Stimulated activated CD8-positive, alpha-beta memory T cell treated with anti-CD3 and anti-CD28 coated beads, Interleukin-4, amount 100 ng/mL, for 48 hours (primary cell): ENCODE results near the gene DELE1.
"Not testable (repeated sequence)": the region's sequence is repeated elsewhere in the genome, so short reads cannot be mapped to it uniquely, and the experiment has no call there.

Experiments used
- DNase-seq: peaks from one replicate; pipeline ENCODE4 v3.0.0-alpha.2; 2020

DELE1 gene

DNA sequence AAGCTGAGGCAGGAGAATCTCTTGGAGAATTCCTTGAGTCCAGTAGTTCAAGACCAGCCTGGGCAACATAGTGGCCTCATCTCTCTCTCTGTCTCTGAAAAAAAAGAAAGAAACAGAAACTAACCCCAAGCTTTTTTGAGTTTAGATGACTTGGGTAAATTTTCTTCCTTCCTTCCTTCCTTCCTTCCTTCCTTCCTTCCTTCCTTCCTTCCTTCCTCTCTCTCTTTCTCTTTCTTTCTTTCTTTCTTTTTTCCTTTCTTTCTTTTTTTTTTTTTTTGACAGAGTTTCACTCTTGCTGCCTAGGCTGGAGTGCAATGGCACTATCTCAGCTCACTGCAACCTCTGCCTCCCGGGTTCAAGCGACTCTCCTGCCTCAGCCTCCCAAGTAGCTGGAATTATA lies 33.2 kb upstream of the DELE1 start:
- not testable (repeated sequence) for DNase-seq

DNA sequence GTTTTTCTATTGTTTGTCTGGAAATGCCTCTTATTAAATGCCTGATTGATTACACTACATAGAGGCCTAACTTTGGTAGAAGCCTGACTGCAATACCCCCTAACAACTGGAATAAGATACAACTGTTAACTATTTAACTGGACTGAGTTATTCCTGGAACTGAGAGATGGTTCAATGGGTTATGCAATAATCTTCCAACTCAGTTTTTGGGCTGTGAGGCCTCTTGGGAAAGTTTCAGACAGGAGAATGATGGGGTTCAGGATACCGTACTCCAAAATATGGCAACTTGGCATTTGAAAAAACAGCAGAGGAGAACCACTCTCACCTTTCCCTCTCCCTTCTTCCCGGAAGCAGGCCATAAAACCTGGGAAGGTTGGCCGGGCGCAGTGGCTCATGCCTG lies 26.2 kb upstream of the DELE1 start:
- DNase-seq: no peak

DNA sequence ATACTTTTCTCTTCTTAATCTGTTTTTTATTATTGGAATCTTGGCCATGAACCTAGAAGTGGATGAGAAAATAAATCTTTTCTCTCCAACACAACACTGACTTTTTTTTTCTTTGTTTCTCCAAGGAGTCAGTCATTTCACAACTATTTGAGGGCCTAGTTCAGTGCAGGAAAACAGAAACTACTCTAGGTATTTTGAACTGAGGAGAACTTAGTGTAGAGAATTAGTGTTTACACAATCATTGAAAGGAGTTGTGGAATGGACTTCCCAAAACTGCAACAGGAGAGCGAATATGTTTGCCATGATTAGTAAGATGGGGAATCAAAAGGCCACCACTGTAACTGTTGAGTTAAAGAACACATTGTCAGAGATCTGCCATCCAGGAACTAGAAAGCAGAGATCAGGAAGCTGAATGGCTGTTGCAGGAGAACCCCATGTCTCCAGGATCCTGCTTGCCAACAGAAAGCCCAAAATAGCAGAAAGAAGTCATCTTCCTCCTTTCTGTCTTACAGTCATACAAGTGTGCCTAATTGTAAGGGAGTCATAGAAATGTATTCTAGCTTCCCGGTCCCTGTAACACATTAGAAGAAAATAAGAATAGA lies 25.1 kb upstream of the DELE1 start:
- no peak for DNase-seq

DNA sequence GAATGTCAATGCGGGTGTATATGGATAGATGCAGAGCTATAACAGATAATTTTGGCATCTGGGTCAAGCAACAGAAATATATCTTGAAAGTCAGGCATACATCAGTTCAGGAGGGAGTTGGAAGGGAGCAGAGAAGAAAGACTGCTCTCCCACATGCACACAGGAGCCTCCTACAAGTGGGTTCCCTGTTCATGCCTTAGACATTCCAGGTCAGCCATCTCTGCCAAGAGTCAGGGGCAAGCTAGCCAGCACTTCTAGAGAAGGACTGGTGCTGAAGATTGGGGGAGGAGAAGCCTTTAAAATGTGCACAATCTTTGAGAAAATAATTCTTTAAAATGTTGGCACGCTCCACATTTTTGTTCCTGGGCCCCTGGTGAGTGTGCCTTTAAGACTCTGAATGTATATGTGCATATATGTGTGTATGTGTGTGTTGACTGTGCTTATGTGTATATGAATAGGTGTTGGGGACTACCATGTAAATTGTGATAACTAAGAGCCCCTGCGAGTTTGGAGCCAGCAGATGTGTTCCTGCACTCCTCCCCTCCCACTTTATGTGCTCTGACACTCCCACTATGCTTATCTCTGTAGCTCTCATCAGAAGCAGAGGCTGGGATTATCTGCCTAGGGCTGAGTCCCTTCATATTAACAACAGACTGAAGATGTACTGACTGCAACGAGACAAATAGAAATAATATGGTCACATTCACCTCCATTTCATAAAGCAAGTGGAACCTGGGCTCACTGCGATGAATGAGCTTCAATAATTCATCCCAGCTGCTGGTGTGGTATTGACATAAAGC lies 21.5 kb upstream of the DELE1 start:
- no peak for DNase-seq

DNA sequence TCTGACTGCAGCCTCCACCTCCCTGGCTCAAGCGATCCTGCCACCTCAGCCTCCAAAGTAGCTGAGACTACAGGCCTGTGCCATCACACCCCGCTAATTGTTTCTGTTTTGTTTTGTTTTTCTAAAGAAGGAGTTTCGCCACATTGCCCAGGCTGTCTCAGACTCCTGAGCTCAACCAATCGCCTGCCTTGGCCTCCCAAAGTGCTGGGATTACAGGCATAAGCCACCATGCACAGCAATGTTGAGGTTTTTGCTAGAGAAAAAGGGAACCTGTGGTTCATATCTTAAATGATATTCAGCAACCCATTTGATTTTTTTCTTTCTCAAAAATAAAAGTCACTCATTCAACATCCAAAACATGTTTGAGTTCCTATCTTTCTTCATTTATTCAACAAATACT lies 20.4 kb upstream of the DELE1 start:
- DNase-seq: no peak

DNA sequence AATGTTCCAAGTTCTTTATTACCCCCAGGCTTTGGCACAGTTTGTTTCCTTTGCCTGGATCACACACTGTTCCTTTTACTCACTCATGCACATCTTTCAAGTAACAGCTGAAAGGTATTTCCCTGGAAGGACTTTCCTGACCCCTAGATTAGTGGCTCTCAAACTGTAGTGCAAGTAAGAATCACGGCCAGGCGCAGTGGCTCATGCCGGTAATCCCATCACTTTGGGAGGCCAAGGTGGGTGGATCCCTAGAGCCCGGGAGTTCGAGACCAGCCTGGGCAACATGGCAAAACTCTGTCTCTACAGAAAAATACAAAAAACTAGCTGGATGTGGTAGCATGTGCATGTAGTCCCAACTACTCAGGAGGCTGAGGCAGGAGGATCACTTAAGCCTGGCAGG lies 19.1 kb upstream of the DELE1 start:
- DNase-seq: no peak

DNA sequence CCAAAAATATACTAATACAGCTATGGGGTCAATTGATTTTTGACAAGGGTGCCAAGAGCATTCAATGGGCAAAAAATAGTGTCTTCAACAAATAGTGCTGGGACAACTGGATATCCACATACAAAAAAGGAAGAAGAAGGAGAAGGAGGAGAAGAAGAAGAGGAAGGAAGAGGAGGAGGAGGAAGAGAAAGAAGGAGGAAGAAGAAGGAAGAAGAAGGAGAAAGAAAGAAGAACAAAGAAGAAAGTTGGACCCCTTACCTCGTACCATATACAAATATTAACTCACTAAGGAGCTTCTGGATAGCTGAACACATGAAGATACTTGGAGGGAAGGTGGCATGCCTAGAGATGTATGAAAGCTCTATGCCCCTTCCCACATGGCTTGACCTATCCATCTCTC lies 17.2 kb upstream of the DELE1 start:
- no peak for DNase-seq

DNA sequence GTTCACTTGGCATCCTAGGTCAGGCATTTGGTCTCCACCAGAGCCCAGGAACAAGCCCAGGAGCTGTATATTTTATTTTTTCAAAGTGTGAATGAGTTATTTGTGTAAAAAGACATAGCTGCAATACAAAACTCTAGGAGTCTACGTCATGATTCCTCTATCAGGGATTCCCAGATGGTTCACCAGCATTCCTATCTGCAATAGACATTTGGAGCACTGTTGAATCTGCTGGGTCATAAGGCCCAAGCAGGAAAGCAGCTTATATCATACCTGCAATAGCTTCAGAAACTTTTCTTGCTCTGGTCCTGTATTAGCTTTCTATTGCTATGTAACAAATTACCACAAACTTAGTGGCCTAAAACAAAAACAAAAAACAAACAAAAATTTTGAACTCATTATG lies 16.7 kb upstream of the DELE1 start:
- DNase-seq: no peak

DNA sequence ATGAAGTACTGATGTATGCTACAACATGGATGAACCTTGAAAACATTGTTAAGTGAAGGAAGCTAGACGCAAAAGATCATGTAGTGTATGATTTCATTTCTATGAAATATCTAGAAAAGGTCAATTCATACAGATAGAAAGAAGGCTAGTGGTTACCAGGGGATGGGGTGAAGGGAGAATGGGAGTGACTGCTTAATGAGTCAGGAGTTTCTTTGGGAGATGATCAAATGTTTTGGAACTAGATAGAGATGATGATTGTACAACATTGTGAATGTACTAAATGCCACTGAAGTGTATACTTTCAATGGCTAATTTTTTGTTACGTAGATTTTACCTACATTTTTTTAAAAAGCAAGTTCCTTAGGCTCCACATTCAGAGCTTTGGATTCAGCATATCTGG lies 14.9 kb upstream of the DELE1 start:
- DNase-seq: no peak

DNA sequence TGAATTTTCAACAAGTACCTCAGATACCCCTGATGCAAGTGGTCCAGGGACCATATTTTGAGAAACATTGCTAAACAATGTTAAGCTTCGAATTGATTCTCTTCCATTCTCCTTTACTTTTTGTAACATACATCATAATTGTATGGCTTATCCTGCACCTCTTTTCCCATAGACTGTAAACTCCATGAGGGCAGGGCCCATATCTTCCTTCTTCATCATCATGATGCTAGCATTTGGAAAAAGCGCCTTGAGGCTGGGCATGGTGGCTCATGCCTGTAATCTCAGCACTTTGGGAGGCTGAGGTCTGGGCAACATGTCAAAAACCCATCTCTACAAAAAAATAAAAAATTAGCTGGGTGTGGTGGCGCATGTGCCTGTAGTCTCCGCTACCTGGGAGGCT lies 14.5 kb upstream of the DELE1 start:
- DNase-seq: no peak

DNA sequence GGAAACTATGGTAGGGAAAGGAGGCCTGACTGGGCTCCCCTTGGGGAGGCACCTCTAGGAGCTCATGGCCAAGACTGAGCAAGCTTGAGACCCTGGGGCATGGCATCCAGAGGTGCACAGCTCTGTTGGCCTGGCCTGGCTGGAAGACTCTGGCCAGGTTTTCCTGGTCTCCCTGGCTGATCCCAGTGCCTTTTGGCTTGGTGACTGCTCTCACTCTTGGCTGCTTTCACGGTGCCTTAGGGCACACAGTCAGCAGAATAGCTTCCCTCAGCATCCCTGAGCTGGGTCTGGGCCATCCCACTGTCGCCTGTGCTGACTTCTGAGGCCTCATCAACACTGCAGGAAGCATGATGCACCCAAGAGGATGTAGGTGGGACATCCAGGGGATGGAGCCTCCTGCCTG lies 13.4 kb upstream of the DELE1 start:
- no peak for DNase-seq

DNA sequence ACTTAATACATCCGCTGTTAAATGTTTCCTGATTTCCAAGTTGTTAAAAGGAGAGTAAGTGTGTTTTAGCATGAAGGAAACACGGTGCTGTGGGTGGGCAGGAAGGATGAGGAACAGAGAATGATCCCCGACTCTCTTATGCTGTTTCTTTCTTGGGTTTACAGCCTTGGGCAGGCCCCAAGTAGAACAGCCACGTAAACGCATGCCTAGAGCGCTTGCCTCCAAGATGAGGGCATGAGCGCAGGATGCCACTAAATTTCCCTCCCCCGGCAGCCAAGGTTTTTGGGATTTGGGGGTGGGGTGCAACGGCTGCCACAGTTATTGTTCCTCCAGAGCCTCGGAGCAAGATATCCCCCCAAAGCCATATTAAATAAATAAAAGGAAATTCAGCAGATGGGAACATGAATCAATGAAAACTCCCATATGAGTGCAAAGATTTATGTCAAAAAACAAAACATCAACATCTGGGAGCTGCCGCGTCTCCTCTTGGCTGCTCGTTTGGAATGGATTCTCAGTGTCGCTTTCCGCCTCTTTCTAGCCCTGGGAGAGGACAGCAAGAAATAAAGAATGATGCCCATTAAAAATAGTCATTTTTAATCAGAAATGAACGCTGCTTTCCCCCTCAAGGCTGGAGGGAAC lies 10.0 kb upstream of the DELE1 start:
- no peak for DNase-seq

DNA sequence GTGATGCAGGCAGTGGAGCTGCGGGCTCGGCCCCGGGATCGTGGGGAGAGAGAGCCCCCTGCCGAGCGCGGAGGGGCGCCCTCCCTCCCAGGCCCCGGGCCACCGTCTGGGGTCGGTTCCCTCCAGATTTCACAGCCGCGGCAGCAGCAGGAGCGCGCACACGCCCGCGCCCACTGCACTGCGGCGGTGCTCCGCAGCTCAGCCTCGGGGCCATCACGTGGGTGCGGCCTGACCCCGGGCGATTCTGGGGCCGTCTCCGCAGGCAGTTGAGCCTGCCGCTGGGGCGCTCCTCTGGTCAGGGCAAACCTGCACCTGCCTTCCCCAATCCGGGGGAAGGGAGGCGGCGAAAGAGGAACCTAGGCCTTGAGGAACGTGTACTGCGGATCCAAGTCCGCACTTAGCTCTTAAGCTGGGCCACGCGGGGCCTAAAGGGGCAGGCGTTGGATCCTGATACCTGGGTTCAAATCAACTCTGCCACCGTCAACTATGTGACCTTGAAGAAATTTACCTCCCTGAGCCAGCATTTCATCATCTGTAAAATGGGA lies 9.4 kb upstream of the DELE1 start:
- peak; percentile 49 for DNase-seq

DNA sequence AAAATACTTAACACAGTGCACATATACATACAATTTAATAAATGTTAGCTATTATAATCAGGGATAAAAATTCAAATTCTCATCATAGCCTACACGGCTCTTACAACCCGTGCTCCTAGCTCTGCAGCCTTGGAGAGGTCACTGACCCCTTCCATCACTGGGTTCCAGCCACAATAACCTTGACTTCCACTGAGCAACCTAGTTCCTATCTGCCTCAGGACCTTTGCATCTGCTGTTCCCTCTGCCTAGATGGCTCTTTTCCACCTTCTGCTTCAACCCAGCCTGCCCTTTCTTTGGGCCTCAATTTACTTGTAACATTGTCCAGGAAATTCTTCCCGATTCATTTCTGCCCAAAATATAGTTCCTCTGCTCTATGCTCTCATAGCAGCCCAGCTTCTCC lies 8.9 kb upstream of the DELE1 start:
- no peak for DNase-seq

DNA sequence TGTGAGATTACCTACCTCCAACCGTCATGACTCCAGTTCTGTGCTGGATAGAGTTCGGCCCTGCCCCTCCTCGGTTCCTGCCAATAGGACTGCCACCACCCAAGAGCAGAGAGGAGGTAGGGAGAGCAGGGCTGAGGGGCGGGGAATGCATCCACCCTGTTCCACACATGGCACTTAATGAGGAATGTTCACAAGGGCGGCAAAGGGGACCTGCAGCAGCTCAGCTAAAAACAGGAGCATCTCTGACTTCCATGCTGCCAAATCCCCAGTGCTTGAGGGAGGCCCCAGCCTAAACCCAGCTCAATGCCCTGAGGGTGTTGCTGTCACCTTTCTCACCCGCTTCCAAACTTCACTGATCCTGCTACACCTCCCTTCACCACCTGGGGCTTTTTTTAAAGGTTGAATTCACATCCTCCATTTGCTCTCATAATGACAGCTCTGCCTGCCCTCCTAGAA lies 7.8 kb upstream of the DELE1 start:
- no peak for DNase-seq

DNA sequence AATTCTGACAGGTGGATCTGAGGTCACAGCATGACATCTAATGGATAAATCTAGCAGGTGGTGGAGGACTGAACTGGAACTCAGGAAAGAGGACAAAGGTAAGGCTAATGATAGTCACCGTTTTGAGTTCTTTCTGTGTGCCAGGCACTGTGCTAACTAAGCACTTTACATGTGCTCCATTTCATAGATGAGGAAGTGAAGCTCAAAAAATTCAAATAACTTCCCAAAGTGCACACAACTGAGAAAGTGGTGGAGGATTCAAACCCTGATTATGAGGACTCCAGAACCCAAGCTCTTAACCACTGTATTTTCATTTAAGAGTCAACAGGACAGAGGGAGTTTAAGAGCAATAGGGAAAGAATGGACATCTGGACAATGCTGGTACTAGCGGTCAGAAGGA lies 7.1 kb upstream of the DELE1 start:
- DNase-seq: no peak

DNA sequence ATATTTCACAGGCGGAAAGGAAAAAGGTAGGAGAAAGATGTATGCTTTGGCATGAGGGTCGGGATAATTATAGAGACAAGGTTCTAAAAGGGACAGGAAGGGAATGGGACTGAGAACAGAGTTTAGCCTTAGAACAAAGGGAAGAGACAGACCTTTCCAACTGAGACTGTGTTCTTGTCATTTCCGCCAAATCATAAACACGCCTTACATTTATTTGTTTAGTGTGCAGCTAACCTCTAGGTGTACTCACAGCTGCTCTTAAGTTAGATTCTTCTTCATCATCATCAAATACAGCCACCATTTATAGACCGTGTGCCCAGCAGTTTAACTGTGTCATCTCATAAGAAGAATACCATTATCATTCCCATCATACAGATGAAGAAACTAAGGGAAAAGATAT lies 5.9 kb upstream of the DELE1 start:
- DNase-seq: no peak

DNA sequence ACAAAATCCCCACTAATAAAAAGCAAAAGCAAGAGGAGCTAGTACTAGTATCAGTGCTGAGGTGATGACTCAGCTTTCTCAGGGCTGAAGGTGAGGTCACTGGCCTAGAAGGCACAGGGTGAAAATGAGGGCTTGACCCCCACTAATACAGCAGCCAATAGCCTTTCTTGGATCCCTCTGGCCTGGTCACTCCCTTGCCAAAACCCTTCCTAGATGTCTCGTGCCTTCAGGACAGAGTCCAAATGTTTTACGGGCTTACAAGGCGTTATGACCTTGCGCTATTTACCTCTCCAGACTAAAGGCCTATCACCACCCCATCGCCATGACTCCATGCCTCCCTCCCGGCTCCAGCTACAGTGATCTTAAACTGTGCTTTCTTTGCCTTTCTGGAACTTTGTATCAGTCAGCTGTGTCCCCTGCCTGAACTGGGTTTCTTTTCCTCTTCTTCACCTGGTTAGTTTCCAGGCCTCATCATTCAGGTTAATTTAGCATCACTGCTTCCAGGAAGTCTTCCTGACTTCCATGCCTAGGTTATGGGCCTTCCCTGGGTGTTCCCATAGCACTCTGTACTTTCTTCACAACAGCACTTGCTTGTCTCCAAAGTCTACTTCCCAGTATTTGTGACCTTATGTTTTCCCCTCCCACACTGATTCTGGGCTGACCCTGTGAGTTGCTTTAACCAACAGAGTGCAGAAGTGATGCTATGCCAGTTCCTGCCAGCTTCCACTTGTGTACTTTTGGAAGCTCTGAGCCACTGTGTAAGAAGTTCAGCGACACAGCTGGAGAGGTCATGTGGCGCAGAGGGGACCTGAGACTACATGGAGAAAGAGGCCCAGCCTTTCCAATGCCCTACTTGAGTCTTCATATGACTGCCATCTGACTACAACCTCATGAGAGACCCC lies 4.2 kb upstream of the DELE1 start:
- no peak for DNase-seq

DNA sequence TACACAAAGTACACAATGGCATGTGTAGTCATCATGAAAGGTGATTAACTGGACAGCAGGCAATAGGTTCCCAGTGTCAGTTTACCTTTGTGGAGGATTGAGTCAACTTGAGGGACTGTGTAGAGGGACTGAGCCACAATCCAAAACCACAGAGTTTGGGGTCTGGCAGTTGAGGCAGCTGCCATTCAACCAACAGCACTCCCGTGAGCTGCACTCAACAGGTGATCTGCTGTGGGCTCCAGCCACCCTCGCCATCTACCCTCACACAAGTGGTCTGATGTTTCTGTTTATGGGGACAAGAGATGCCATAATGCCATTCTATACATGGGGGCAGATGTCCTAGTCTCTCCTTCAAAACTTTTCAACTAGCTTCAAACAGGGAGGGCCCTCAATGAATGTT lies 2.9 kb upstream of the DELE1 start:
- DNase-seq: no peak

DNA sequence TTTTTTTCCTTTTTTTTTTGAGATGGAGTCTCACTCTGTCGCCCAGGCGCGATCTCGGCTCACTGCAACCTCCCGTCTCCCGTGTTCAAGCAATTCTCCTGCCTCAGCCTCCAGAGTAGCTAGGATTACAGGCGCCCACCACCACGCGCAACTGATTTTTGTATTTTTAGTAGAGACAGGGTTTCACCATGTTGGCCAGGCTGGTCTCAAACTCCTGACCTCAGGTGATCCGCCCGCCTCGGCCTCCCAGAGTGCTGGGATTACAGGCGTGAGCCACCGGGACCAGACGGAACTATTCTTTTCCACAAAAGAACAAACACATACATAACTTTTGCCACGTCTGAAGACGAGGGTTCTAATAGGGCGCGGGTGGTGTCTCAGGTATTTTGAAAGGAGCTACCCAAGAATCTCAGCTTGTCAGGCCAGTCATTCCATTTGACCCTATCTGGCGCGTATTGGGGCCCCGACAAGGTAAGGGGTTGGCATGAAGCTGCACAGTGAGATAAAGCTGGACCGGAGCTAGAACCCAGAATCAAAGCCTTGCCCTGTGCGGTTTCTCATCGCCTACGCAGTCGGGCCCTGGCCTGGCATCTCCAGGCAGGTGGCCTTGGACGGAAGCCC lies 734 bp upstream of the DELE1 start:
- not testable (repeated sequence) for DNase-seq

DNA sequence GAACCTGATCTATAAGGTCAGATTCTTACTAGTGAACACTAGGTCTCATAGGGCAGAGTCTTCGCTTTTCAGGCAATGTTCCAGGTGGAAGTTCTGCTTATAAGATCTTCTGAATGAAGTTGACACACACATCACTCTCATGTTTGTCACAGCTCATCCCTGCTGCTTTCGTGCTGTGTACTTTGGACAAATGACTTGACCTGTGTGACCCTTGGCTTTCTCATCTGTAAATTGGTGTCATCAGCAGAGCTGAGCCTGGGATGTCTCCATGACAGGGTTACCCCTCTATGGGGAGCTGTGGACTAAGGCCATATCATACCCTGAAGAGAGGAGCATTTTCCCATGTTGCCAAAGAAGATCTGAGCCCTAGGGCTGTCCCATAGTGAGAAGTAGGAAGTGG lies 2.8 kb downstream of the DELE1 start:
- no peak for DNase-seq

DNA sequence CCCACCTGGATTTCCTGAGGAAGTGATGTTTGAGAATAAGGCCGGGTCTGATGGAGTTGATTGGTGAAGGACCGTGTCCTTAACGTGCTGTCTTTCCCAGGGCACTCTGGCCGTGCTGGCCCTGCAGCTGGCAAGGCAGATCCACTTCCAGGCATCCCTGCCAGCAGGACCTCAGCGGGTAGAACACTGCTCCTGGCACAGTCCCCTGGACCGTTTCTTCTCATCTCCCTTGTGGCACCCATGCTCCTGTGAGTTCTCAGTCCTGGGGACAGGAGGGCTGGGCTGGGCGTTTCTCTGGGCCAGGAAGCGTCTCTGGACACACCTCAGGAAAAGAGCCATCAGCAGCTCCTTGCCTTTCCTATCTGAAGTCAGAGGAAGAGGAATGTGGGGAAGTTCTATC lies 4.4 kb downstream of the DELE1 start:
- no peak for DNase-seq
